ENCODE results near the gene FAM163A.

FAM163A gene

GRCh38 chr1:179761846-179762640 lies 19.0 kb downstream of the FAM163A start:
- no peak for DNase-seq (ENCODE audit: low read depth)
- TF ChIP-seq CTCF (conservative IDR thresholded peaks at IDR 0.05; ENCODE audit: low read depth, low read length), result no peak

GRCh38 chr1:179767177-179767581 lies 24.1 kb downstream of the FAM163A start:
- no peak overlapping the region for H3K4me3 ChIP-seq (ENCODE audit: low read length)
- no peak for DNase-seq (ENCODE audit: low read depth)
- no peak for TF ChIP-seq CTCF (conservative IDR thresholded peaks at IDR 0.05; ENCODE audit: low read depth, low read length)

More at GRCh38 chr1:179761846-179762640, 19.0 kb downstream of the FAM163A start:
- no peak overlapping the region for H3K4me3 ChIP-seq (ENCODE audit: low read length)

- DNase-seq (ENCODE audit: low read depth), result no peak
- H3K4me3 ChIP-seq (ENCODE audit: low read length), result no peak overlapping the region
- TF ChIP-seq CTCF (conservative IDR thresholded peaks at IDR 0.05; ENCODE audit: low read depth, low read length), result no peak
Observed at GRCh38 chr1:179767996-179768395, 24.9 kb downstream of the FAM163A start.

GRCh38 chr1:179770887-179771502 lies 27.9 kb downstream of the FAM163A start:
- peak; percentile 26 for TF ChIP-seq CTCF (conservative IDR thresholded peaks at IDR 0.05; ENCODE audit: low read depth, low read length)
- no peak overlapping the region for H3K4me3 ChIP-seq (ENCODE audit: low read length)
- no peak for DNase-seq (ENCODE audit: low read depth)

- H3K4me3 ChIP-seq (ENCODE audit: low read length), result no peak overlapping the region
- DNase-seq (ENCODE audit: low read depth), result no peak
- TF ChIP-seq CTCF (conservative IDR thresholded peaks at IDR 0.05; ENCODE audit: low read depth, low read length), result no peak
Observed at GRCh38 chr1:179773264-179773663, 30.2 kb downstream of the FAM163A start.

GRCh38 chr1:179774000-179774399 lies 30.9 kb downstream of the FAM163A start:
- H3K4me3 ChIP-seq (ENCODE audit: low read length), result no peak overlapping the region
- no peak for DNase-seq (ENCODE audit: low read depth)
- TF ChIP-seq CTCF (conservative IDR thresholded peaks at IDR 0.05; ENCODE audit: low read depth, low read length), result no peak

GRCh38 chr1:179774566-179774965 lies 31.5 kb downstream of the FAM163A start:
- no peak overlapping the region for H3K4me3 ChIP-seq (ENCODE audit: low read length)
- no peak for TF ChIP-seq CTCF (conservative IDR thresholded peaks at IDR 0.05; ENCODE audit: low read depth, low read length)
- DNase-seq (ENCODE audit: low read depth), result no peak
